Measurements from ENCODE around the gene PTAFR. TPM values are rescaled to one million over a fixed set of nuclear protein-coding genes. Genes with fewer than 3 reads are reported as not detected.

Gene PTAFR
- polyA plus RNA-seq, 2 of the 4 experiments (the other 2 are of a cell fraction), result 0.17 to 0.58 TPM

GRCh38 chr1:28190337-28190979, 14.0 kb upstream of the PTAFR start:
- POLR2A ChIA-PET, result no interaction called here
- CTCF ChIA-PET, result interaction anchor here (0.6 to 4.0 kb wide), 4 partner anchors 18 to 207 kb away, joined by 3 to 17 read pairs (median 4); no protein-coding TSS in a partner anchor
- no peak for FAIRE-seq

GRCh38 chr1:28185071-28185470, 8.6 kb upstream of the PTAFR start:
- no peak for DNase-seq (ENCODE audit: low read depth in 1 of 2, low spot score in 1 of 2)
- no peak for FAIRE-seq
- 76% methylated on average over 1 of the region's 1 CpG for WGBS (ENCODE audit: missing lambda C conversion rate)
- no peak overlapping the region for H3K4me2 ChIP-seq
- H3K9me3 ChIP-seq, result no peaks in the 10 kb centered on the region
- no peak for ATAC-seq
- CTCF ChIA-PET, result no interaction called here
- no peak overlapping the region for H3K27ac ChIP-seq
- H3K4me3 ChIP-seq, result no peak overlapping the region
- H3K4me1 ChIP-seq, result peaks cover 1% of the 10 kb centered on the region; the same call in 2 of the 3 replicates
- POLR2A ChIA-PET, result no interaction called here
- TF ChIP-seq HOXB5 (CRISPR knock-in tag; IDR thresholded peaks at IDR 0.05) (no peak), CHD4 (IDR thresholded peaks at IDR 0.05; ENCODE audit: borderline replicate concordance) (no peak), KDM5A (IDR thresholded peaks at IDR 0.05) (no peak), FOSL2 (IDR thresholded peaks at IDR 0.05) (no peak), FOSL2 (CRISPR knock-in tag; IDR thresholded peaks at IDR 0.05) (no peak), NR3C1 (IDR thresholded peaks at IDR 0.05) (no peak), BHLHE40 (IDR thresholded peaks at IDR 0.05; ENCODE audit: low read depth, low read length) (no peak), CBX8 (IDR thresholded peaks at IDR 0.05) (no peak), GATA3 (IDR thresholded peaks at IDR 0.05; ENCODE audit: borderline replicate concordance) (no peak), RFX5 (IDR thresholded peaks at IDR 0.05) (no peak), CBX2 (IDR thresholded peaks at IDR 0.05; ENCODE audit: borderline replicate concordance, low read depth) (no peak)
- TF ChIP-seq, protein P1, sequence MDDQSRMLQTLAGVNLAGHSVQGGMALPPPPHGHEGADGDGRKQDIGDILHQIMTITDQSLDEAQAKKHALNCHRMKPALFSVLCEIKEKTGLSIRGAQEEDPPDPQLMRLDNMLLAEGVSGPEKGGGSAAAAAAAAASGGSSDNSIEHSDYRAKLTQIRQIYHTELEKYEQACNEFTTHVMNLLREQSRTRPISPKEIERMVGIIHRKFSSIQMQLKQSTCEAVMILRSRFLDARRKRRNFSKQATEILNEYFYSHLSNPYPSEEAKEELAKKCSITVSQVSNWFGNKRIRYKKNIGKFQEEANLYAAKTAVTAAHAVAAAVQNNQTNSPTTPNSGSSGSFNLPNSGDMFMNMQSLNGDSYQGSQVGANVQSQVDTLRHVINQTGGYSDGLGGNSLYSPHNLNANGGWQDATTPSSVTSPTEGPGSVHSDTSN (IDR thresholded peaks at IDR 0.05), result no peak
- TF ChIP-seq, protein P2, sequence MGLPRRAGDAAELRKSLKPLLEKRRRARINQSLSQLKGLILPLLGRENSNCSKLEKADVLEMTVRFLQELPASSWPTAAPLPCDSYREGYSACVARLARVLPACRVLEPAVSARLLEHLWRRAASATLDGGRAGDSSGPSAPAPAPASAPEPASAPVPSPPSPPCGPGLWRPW (IDR thresholded peaks at IDR 0.05), result no peak

More at GRCh38 chr1:28190337-28190979, 14.0 kb upstream of the PTAFR start:
- H3K4me2 ChIP-seq, result peak overlapping the region; percentile 53; the same call in 2 of the 3 replicates
- H3K4me1 ChIP-seq, result peaks cover 20% of the 10 kb centered on the region
- 13% methylated on average over 3 of the region's 3 CpGs for WGBS (ENCODE audit: missing lambda C conversion rate)
- peak overlapping the region; percentile 57 to 64; a peak in 5 of 6 replicates for H3K27ac ChIP-seq
- peak in 1 of 2 experiments; percentile 56; a peak in 3 of 6 replicates for ATAC-seq
- no peaks in the 10 kb centered on the region for H3K9me3 ChIP-seq
- no peak overlapping the region for H3K4me3 ChIP-seq
- TF ChIP-seq MAFK (IDR thresholded peaks at IDR 0.05; ENCODE audit: partially characterized antibody) (no peak), CEBPB (IDR thresholded peaks at IDR 0.05) (peak in 1 of 2 experiments; percentile 10; a peak in 1 of 4 replicates), HMGXB4 (CRISPR knock-in tag; IDR thresholded peaks at IDR 0.05; ENCODE audit: borderline replicate concordance) (no peak), PHF8 (IDR thresholded peaks at IDR 0.05; ENCODE audit: borderline replicate concordance, low read depth) (no peak)
- peak in 1 of 2 experiments; percentile 57 for DNase-seq (ENCODE audit: low read depth in 1 of 2, low spot score in 1 of 2)

- H3K27ac ChIP-seq, result no peak overlapping the region
- DNase-seq (ENCODE audit: low read depth in 1 of 2, low spot score in 1 of 2) (no peak), ATAC-seq (no peak), FAIRE-seq (no peak)
- no peaks in the 10 kb centered on the region for H3K9me3 ChIP-seq
- POLR2A ChIA-PET, result no interaction called here
- WGBS (ENCODE audit: missing lambda C conversion rate), result 78% methylated on average over 12 of the region's 12 CpGs
- H3K4me1 ChIP-seq, result no peaks in the 10 kb centered on the region
- no peak overlapping the region for H3K4me2 ChIP-seq
- no peak overlapping the region for H3K4me3 ChIP-seq
- CTCF ChIA-PET, result interaction anchor here (0.7 kb wide), 1 partner anchor 27 kb away, joined by 4 read pairs; no protein-coding TSS in a partner anchor
- no peak for TF ChIP-seq TP53 (CRISPR knock-in tag; IDR thresholded peaks at IDR 0.05)
Observed at GRCh38 chr1:28180306-28181305, 4.1 kb upstream of the PTAFR start.

All from A549 (cell line).